HepG2 (cell line): Measurements from ENCODE around the gene YJEFN3. TPM values are rescaled to one million over a fixed set of nuclear protein-coding genes. Genes with fewer than 3 reads are reported as not detected.

ENCODE experiments used
- ATAC-seq: fragments of 200-7000 bp; cut with Tn5 transposase; 3 replicates; pipeline ENCODE4 v1.9.1; 2020; ENCODE audit warnings: mild to moderate bottlenecking, moderate library complexity
- BruUV-seq: library from RNA; stranded (reverse); fragments of 400-500 nt; replicated peaks from 2 replicates; lab custom pipeline; 2021; lab: Mats Ljungman, UMichigan
- CTCF ChIA-PET: fragments of 300-600 bp; formaldehyde crosslinking; extraction: SDS; loops from one replicate; lab custom pipeline; 2021; ENCODE audit warnings: low total read pairs, inconsistent platforms, low intra/inter-chr PET ratio; lab: Yijun Ruan, JAX
- POLR2A ChIA-PET: fragments of 350-600 bp; sonication (Branson Sonifier 250); formaldehyde crosslinking; loops from one replicate; lab custom pipeline; 2020; ENCODE audit warnings: antibody characterized with exemption, inconsistent platforms; lab: Yijun Ruan, JAX
- DNase-seq: peaks from one replicate; pipeline ENCODE4 v3.0.0-alpha.2; 2015; ENCODE audit warnings: low spot score
- FAIRE-seq: peaks from 3 replicates; lab custom pipeline; 2011; peaks lifted over from hg19 to GRCh38; lab: Jason Lieb, UNC
- H2AFZ ChIP-seq: one replicate; pipeline ENCODE4 v1.6.1; 2011; ENCODE audit warnings: low read length, inconsistent platforms
- H3K27ac ChIP-seq: fragments of 300-600 bp; 3 replicates; pipeline ENCODE4 v1.8.0; 2011; ENCODE audit warnings: mixed run types, mild to moderate bottlenecking, mixed read lengths, low read length, inconsistent platforms; ENCODE audit not compliant: insufficient read depth; ENCODE audit errors: extremely low read length
- H3K27me3 ChIP-seq, 2 experiments: fragments of 200-600 bp in 1 of 2; 2 replicates in 1 of 2; 3 replicates in 1 of 2; pipeline versions ENCODE4 v1.6.0 to v1.8.0; 2011; ENCODE audit warnings: low read length in 2 of 2, mild to moderate bottlenecking in 2 of 2, moderate library complexity in 2 of 2, inconsistent platforms in 1 of 2; ENCODE audit not compliant: insufficient read depth in 2 of 2, control insufficient read depth in 1 of 2
- H3K36me3 ChIP-seq, 2 experiments: fragments of 200-600 bp in 1 of 2; replicated peaks in 1 of 2; 2 replicates in 1 of 2; 3 replicates in 1 of 2; pipeline versions ENCODE4 v1.5.1 to v1.8.0; 2011; ENCODE audit warnings: low read length in 2 of 2, inconsistent platforms in 1 of 2; ENCODE audit not compliant: insufficient read depth in 2 of 2, control insufficient read depth in 1 of 2
- H3K4me1 ChIP-seq: 2 replicates; pipeline ENCODE4 v1.5.1; 2012; ENCODE audit warnings: low read length, inconsistent platforms; ENCODE audit not compliant: insufficient read depth
- H3K4me2 ChIP-seq: 2 replicates; pipeline ENCODE4 v1.6.0; 2011; ENCODE audit warnings: low read depth, low read length, inconsistent platforms
- H3K4me3 ChIP-seq, 3 experiments: fragments of 200-600 bp in 1 of 3; sonication (generic), shearing (Covaris generic) in 1 of 3; replicated peaks in 1 of 3; 2 replicates each; pipeline ENCODE4 v1.5.1; 2011 to 2016; ENCODE audit warnings: low read length in 3 of 3, inconsistent platforms in 2 of 3, low read depth in 2 of 3, mild to moderate bottlenecking in 2 of 3, control low read depth in 1 of 3, mixed read lengths in 1 of 3; ENCODE audit not compliant: insufficient read depth in 1 of 3
- H3K79me2 ChIP-seq: one replicate; pipeline ENCODE4 v1.6.1; 2011; ENCODE audit warnings: low read length, inconsistent platforms; ENCODE audit not compliant: insufficient read depth
- H3K9ac ChIP-seq: 2 replicates; pipeline ENCODE4 v1.6.0; 2011; ENCODE audit warnings: mild to moderate bottlenecking, low read depth, low read length, inconsistent platforms; ENCODE audit not compliant: insufficient read depth
- H3K9me3 ChIP-seq: 2 replicates; pipeline ENCODE4 v1.5.1; 2012; ENCODE audit warnings: mild to moderate bottlenecking, low read length
- H4K20me1 ChIP-seq: 2 replicates; pipeline ENCODE4 v1.6.0; 2011; ENCODE audit warnings: inconsistent platforms, mild to moderate bottlenecking, low read length, moderate library complexity; ENCODE audit not compliant: insufficient read depth
- CAMTA2 ChIP-seq: sonication (generic); formaldehyde crosslinking; IDR thresholded peaks from 2 replicates; pipeline ENCODE4 v1.4.0; 2020; ENCODE audit warnings: mild to moderate bottlenecking, missing genetic modification reagents, borderline replicate concordance
- CTCF ChIP-seq: sonication (generic); formaldehyde crosslinking; IDR thresholded peaks from 2 replicates; pipeline ENCODE4 v1.5.0; 2020; ENCODE audit warnings: mild to moderate bottlenecking, missing genetic modification reagents, moderate library complexity
- ESRRA ChIP-seq: sonication (generic); formaldehyde crosslinking; IDR thresholded peaks from 2 replicates; pipeline ENCODE4 v1.5.1; 2020; ENCODE audit warnings: mild to moderate bottlenecking, low read depth, missing genetic modification reagents
- KAT2B ChIP-seq: fragments of 150-350 bp; IDR thresholded peaks from 2 replicates; pipeline ENCODE4 v1.6.1; 2014; ENCODE audit warnings: low read depth, low read length, borderline replicate concordance
- POGK ChIP-seq: sonication (generic); formaldehyde crosslinking; conservative IDR thresholded peaks from 2 replicates; pipeline ENCODE4 v1.8.0; 2022; ENCODE audit warnings: mild to moderate bottlenecking, moderate library complexity, missing genetic modification reagents
- POLR2G ChIP-seq: fragments of 200-400 bp; formaldehyde crosslinking; IDR thresholded peaks from 2 replicates; pipeline ENCODE4 v1.6.1; 2018; ENCODE audit warnings: mild to moderate bottlenecking, low read depth, low read length, moderate library complexity
- SOX13 ChIP-seq, 3 experiments: fragments of 450-650 bp in 1 of 3; sonication (generic) in 1 of 3; formaldehyde crosslinking in 1 of 3; IDR thresholded peaks in 2 of 3; conservative IDR thresholded peaks in 1 of 3; 2 replicates each; pipeline versions ENCODE4 v1.5.0 to v1.6.1; 2016 to 2020; ENCODE audit warnings: antibody characterized with exemption in 1 of 3, mild to moderate bottlenecking in 1 of 3, missing compliant biosample characterization in 1 of 3, missing genetic modification reagents in 1 of 3, moderate library complexity in 1 of 3
- ZMYM3 ChIP-seq: sonication (generic); formaldehyde crosslinking; IDR thresholded peaks from 2 replicates; pipeline ENCODE4 v1.5.1; 2020; ENCODE audit warnings: mild to moderate bottlenecking, missing genetic modification reagents
- ZNF160 ChIP-seq: sonication (generic); formaldehyde crosslinking; IDR thresholded peaks from 2 replicates; pipeline ENCODE4 v1.8.0; 2022; ENCODE audit warnings: mild to moderate bottlenecking, inconsistent platforms, missing genetic modification reagents
- ZNF598 ChIP-seq: sonication (generic); formaldehyde crosslinking; IDR thresholded peaks from 2 replicates; pipeline ENCODE4 v1.5.1; 2020; ENCODE audit warnings: mild to moderate bottlenecking, missing genetic modification reagents, borderline replicate concordance
- WGBS: methylation state at CpG from one replicate; pipeline ENCODE4 v1.1.6; 2017; ENCODE audit warnings: low lambda C conversion rate; 5-methylcytosine and 5-hydroxymethylcytosine counted together
- in situ Hi-C: cut with HindIII; loops from 2 replicates; pipeline ENCODE4 v1.10.0; 2017; ENCODE audit warnings: low pct_unique_long_range_greater_than_20kb; ENCODE audit not compliant: extremely low pct_ligation_motif_present
- intact Hi-C: fragments of 100-400 bp; cut with micrococcal nuclease; formaldehyde crosslinking; loops from one replicate; pipeline ENCODE4 v1.10.0; 2022; ENCODE audit not compliant: unreplicated experiment
- polyA plus RNA-seq, 8 experiments: library from polyadenylated mRNA; depleted of rRNA in 3 of 8; stranded (reverse) in 7 of 8; unstranded in 1 of 8; fragments of >200 nt; fragmentation: Illumina TruSeq in 4 of 8; extraction: Trizol in 4 of 8; gene quantifications; 2 replicates each; pipeline versions ENCODE4 v1.2.1 to v1.2.3, GENCODE V29; 2011 to 2016; ENCODE audit warnings: low read depth in 4 of 8, missing spikeins in 1 of 8, mixed read lengths in 1 of 8; ENCODE audit not compliant: insufficient read depth in 1 of 8
- total RNA-seq, 5 experiments: library from RNA; depleted of rRNA; stranded (reverse); fragments of >200 nt; fragmentation: Illumina TruSeq; extraction: Trizol; gene quantifications; 2 replicates each; pipeline ENCODE4 v1.2.3, GENCODE V29; 2016; ENCODE audit warnings: low read depth in 1 of 5

YJEFN3 gene
- total and polyA plus RNA-seq, 2 of the 13 experiments (the other 11 are each of a cell fraction or from before 2014, with no cell fraction given) = 0.89 to 4.0 TPM

GRCh38 chr19:19554074-19555023, 25.6 kb downstream of the YJEFN3 start (continued):
- TF ChIP-seq POGK (CRISPR knock-in tag) (no peak), ESRRA (CRISPR knock-in tag) (no peak), KAT2B (no peak), ZNF160 (CRISPR knock-in tag) (no peak), POLR2G (no peak), ZMYM3 (peak; percentile 42; the same call in 1 of the 2 replicates), CAMTA2 (CRISPR knock-in tag) (no peak), ZNF598 (CRISPR knock-in tag) (no peak)

GRCh38 chr19:19558055-19558454, 29.3 kb downstream of the YJEFN3 start:
- intact Hi-C loops (no loop called here), in situ Hi-C loops (loop anchor here (25.0 kb wide), 1 partner anchor 1004 kb away; the partner anchor contains the start of gene ZNF737)
- Histone ChIP-seq H3K36me3 (no peaks in the 10 kb centered on the region), H3K4me1 (peaks cover 11% of the 10 kb centered on the region), H3K27me3 (peaks cover 4 to 11% of the 10 kb centered on the region in 2 experiments; a peak in 3 of 5 replicates), H3K27ac (no peak overlapping the region), H3K79me2 (no peaks in the 10 kb centered on the region), H3K9ac (no peak overlapping the region), H3K4me3 (no peak overlapping the region), H3K4me2 (no peak overlapping the region), H3K9me3 (no peaks in the 10 kb centered on the region), H2AFZ (no peak overlapping the region), H4K20me1 (no peaks in the 10 kb centered on the region)
- ATAC-seq (peak; percentile 24; the same call in 1 of the 3 replicates), FAIRE-seq (no peak), DNase-seq (no peak)
- 6% methylated on average over 5 of the region's 15 CpGs for WGBS
- BruUV-seq = no TSS peak
- TF ChIP-seq CTCF (0 out of 2 replicates have a peak, but pooled peaks have one; percentile 6), SOX13 (IDR thresholded peaks at IDR 0.05) (no peak), SOX13 (CRISPR knock-in tag; conservative IDR thresholded peaks at IDR 0.05 in 1 of 2, IDR thresholded peaks at IDR 0.05 in 1 of 2) (no peak)
- CTCF ChIA-PET = no interaction called here
- POLR2A ChIA-PET = no interaction called here
